COR-L47 (cell line): ENCODE data around the gene ZPLD1.

Experiments used
- DNase-seq: peaks from one replicate; lab custom pipeline; 2025; lab: John Stamatoyannopoulos, UW

Gene ZPLD1

DNA sequence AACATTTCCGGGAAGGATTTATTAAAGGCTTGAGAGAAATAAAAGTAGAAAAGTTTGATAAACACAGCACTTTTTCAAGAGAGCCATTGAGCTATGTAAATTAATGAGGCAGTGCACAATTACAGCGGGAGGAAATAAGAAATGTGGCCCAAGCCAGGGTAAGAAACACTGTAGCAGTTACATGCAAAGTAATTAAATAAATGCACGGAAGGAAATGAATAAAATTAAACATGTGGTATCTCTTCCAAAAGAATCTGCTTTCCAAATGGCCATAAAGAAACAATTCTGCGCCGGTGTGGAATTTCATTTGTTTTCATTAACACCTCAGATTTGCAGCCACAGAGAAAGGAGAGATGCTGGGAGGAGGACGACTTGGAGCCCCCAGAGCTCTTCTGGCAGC is 35.3 kb downstream of the ZPLD1 start:
- no peak for DNase-seq

DNA sequence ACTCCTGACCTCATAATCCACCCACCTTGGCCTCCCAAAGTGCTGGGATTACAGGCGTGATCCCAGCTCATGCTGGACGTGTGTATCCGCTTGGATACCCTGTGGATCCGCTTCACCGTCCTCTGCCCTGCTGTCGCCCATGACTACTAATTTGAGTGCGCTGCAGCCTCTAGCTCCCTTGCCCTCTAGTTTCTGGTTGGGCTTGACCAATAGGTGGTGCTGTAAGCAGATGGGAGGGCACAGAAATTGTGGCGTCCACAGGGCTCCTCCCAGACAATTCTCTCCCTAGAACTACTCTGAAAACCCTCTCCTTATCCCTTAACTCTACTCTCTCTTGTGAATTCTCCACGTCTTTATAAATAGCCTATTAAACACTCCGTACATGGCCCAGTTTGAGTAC is 36.2 kb downstream of the ZPLD1 start:
- DNase-seq = no peak

DNA sequence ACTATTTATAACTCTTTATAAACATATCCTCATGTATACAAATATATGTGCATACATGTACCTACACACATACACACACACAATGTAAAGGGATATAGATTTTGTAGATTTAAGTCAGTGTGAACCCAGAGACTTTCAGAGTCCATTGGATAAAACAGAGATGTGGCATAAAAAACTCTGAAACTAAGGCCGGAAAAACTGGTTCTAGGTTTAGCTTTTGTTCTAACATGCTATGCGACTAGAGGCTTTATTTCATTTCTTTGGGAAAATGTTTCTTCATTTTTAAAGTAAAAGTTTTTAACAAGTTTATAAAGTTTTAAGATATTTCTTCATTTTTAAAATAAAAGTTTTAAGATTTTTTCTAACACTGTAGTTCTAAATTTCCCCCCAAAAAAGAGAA is 36.7 kb downstream of the ZPLD1 start:
- DNase-seq = no peak

DNA sequence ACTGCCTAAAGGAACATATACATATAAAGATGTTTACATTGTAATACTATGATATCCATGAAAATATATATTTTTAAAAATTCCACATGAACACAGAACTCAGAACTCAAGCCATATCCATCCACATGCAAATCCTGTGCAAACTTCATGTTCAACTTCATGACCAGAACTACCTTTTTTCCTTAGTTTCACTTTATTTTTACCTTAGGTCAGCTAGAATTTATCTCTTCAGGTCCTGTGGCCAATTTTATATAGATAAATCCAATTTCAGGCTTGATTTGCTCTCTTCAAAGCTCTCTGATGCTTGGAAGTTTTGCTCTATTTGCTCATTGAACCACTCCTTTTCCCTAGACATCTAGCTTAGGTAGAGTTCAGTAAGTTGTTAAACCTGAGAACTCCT is 38.8 kb downstream of the ZPLD1 start:
- DNase-seq = no peak

DNA sequence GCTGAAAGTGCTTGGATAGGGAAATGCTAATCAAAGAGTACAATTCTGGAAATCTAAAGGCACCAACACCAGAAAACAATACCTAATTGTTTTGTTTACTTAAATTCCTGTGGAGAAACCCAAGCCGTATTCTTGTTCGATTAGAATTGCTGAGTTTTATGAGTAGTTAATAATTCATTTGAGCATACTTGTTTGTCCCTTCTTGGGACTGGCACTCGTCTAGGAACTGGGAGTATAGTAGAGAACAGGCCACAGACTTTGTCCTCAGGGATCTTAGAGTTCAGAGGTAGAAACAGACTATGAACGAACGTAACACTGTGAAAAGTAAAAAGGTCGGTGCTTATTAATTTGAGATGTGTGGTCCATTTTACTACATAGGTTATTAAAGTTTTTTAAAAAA is 39.4 kb downstream of the ZPLD1 start:
- DNase-seq = no peak

GRCh38 chr3:102476198-102476597 is 41.4 kb downstream of the ZPLD1 start:
- no peak for DNase-seq

DNA sequence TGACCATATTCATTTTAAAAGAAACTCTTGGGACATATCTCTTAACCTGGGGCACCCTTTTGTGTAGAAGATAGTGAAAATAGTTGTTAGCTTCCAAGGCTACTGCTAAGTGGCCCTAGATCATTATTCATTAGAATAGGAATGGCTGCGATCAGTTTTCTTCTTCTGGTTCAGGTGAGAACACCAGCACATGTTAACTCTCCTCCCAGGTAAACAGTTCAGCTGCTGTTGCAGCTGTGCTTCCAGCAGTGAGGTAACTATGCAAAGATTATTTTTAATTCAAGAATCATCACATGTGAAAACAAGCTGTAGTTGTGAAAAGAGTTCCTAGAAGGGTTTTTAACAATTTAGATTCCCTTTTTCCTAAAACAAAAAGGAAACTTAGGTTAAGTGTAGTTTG is 43.3 kb downstream of the ZPLD1 start:
- DNase-seq = peak; percentile 70

- DNase-seq = no peak
Observed at GRCh38 chr3:102480139-102480538, 45.3 kb downstream of the ZPLD1 start.

GRCh38 chr3:102481050-102481449 is 46.2 kb downstream of the ZPLD1 start:
- DNase-seq = no peak

DNA sequence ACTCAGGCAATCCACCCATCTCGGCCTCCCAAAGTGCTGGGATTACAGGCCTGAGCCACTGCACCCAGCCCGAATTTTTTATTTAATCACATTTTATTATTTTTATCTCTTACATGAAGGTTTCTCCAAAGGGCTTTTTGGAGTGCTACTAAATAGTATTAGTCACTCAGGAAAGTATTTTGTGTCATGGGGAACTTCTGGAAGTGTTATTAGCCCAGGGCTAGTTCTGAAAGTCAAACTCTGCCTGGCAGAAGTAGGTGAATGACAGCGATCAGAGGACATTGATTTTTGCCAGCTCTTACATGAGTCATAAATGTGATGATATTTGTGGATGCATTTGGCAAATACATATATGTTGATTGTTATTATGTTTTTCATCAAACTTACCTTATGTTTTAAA is 48.7 kb downstream of the ZPLD1 start:
- DNase-seq = no peak

DNA sequence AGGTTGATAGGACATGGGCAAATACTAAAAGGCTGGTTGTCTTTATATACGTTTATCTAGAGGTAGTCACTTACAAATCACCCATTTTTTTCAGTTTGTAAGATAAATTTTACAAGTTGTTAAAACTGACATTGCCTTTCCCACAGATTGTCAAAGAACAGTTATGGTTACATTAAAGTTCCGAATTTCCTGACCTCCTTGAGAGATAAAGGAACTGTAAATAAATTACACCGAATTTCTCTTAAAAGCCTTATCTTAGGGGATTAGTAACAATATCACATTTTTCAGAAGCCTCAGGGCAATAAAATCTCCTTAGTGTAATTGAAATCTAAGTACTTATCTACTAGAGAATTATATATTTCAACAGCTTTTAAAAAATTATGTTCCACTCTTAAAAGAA is 49.5 kb downstream of the ZPLD1 start:
- no peak for DNase-seq

DNA sequence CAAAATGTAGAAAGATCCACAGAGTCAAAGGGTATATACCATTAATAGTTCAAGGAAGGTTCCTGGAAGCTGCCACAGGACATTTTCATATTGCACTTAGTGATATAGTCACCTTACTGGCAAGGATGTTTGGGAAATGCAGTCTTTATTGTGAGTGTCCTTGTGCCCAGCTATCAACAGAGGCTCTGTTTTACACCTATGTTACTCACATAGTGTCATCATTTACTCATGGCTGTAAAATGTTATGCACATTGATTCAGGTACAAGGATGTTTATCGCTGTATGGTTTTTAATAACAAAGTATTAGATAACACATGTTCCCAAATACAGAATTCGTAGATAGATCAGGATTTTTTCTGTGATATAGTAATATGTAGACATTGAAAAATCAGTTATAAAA is 50.9 kb downstream of the ZPLD1 start:
- DNase-seq = no peak

- DNase-seq = peak; percentile 69
Observed at GRCh38 chr3:102488331-102488730, 53.5 kb downstream of the ZPLD1 start.

- DNase-seq = no peak
Observed at GRCh38 chr3:102492300-102492699, 57.5 kb downstream of the ZPLD1 start.

GRCh38 chr3:102497571-102497970 is 62.8 kb downstream of the ZPLD1 start:
- no peak for DNase-seq

GRCh38 chr3:102505542-102505941 is 70.7 kb downstream of the ZPLD1 start:
- DNase-seq = no peak

DNA sequence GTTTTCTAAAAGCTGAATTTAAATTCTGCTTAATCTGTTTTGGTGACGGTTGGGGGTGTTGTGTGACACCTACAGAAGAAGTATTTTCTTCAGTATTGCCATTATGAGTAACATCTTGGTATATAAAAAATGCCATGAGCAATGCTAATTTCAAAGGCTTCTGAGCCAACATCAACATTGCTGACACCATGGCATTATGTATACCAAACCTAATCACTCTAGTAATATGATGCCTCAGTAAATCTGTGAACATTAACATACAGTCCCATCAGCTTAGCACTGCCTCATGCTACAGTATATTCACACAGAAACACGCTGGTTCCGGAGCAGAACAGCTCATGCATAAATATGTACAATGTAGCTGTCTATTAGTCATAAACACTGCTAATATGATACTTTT is 75.8 kb downstream of the ZPLD1 start:
- DNase-seq = peak; percentile 49

GRCh38 chr3:102511168-102511567 is 76.4 kb downstream of the ZPLD1 start:
- peak; percentile 21 for DNase-seq

DNA sequence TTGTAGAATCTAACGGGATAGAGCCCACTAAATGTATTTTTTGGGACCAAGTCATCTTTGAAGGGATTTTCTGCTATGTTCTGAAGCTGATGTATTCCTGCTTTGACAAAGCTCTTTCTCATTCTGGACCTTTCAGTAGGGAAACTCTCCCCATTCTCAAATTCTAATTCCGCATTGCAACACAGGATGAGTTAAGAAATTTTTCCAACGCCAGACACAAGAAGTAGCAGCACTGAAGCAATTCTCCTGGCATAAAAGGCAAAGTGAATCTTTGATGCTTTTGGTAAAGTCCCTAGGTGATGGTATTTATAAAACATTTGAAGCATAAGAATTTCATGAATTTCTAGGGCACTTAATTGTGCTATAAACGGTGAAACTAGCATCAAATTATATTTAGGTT is 76.8 kb downstream of the ZPLD1 start:
- DNase-seq = no peak

DNA sequence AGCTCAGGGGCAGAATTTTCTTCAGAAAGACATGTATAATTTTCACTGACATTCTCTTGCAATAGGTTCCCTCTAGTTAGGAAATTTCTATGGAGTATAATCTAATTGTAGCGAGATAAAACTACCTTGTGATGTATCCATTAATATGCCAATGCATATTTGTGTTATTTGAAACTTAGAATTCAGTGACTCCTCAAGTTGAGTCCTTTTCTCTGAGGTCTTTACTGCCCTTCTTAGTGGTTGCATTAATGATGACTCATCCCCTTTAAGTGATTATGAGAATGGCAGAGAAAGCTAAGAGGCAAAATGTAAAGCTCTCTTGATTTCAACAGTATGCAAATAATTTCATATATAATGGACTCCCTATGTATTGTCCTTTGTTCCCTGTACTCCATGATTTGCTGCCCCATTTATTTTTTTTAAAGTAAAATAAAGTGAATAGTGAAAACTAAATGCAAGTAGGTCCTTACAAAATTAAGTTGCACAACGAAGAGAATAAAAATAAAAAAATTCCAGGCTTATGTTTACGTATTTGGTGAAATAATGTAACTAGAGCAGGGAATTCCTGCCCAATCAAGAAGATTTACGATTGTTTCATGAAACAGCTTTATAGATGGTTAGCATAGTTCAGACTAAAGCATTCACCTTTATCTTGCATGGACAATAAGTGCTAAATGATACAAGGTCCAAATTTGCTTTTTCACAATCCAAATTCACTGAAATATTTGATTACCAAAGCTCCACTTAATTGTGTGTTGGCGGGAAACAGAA is 78.1 kb downstream of the ZPLD1 start:
- DNase-seq = no peak

GRCh38 chr3:102514241-102514640 is 79.4 kb downstream of the ZPLD1 start:
- peak; percentile 55 for DNase-seq

DNA sequence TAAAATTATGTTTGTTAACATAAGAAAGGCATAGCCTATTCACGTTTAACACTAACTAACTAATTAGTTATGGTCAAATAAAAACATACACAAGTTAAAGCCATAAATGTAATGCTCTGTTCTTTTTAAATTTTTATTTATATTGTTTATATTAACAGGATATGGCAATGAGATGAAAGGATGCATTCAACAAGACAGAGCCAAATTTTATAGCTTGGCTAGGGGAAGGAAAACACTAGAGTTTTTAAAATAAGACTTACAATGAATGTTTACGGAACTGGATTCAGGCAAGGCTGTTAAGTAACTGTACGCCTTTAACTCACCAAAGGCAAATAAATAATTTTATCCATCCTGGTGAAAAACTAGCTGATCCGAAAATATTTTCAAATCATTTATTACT is 86.4 kb downstream of the ZPLD1 start:
- DNase-seq = no peak

GRCh38 chr3:102525624-102526023 is 90.8 kb downstream of the ZPLD1 start:
- DNase-seq = no peak

- DNase-seq = no peak
Observed at GRCh38 chr3:102526865-102527264, 92.0 kb downstream of the ZPLD1 start.
